H1 (cell line): ENCODE data around the gene PRAME. TPM values are rescaled to one million over a fixed set of nuclear protein-coding genes. Genes with fewer than 3 reads are reported as not detected.

Source experiments
- CTCF ChIA-PET: fragments of 300-600 bp; sonication (Branson Sonifier 250); formaldehyde crosslinking; loops from one replicate; lab custom pipeline; 2021; ENCODE audit not compliant: partially characterized antibody; lab: Charles Lee
- POLR2A ChIA-PET: fragments of 300-600 bp; sonication (Branson Sonifier 250); formaldehyde crosslinking; loops from one replicate; lab custom pipeline; 2021; ENCODE audit warnings: inconsistent platforms; ENCODE audit not compliant: partially characterized antibody; lab: Charles Lee
- DNase-seq, 2 experiments: peaks; one replicate each; pipeline versions ENCODE4 v3.0.0 to v3.0.0-alpha.2; 2010 to 2022; ENCODE audit warnings: low spot score in 2 of 2, low read depth in 1 of 2, mixed read lengths in 1 of 2
- FAIRE-seq: peaks from 2 replicates; lab custom pipeline; 2011; peaks lifted over from hg19 to GRCh38; lab: Jason Lieb, UNC
- H2AFZ ChIP-seq: 2 replicates; pipeline ENCODE4 v1.8.1; 2012; ENCODE audit warnings: low read length, inconsistent platforms
- H2AK5ac ChIP-seq: 2 replicates; pipeline ENCODE4 v1.6.1; 2013; ENCODE audit warnings: low read depth, low read length
- H2BK120ac ChIP-seq: replicated peaks from 2 replicates; pipeline ENCODE3; 2013; ENCODE audit warnings: low read depth, low read length, inconsistent platforms
- H2BK12ac ChIP-seq: 2 replicates; pipeline ENCODE4 v1.6.1; 2013; ENCODE audit warnings: low read depth, low read length
- H2BK15ac ChIP-seq: 2 replicates; pipeline ENCODE4 v1.6.1; 2013; ENCODE audit warnings: low read length
- H2BK20ac ChIP-seq: 2 replicates; pipeline ENCODE4 v1.6.1; 2013; ENCODE audit warnings: low read length
- H2BK5ac ChIP-seq: 2 replicates; pipeline ENCODE4 v1.6.1; 2013; ENCODE audit warnings: low read depth, low read length
- H3K14ac ChIP-seq: 2 replicates; pipeline ENCODE4 v1.6.1; 2013; ENCODE audit warnings: inconsistent platforms; ENCODE audit not compliant: insufficient read length
- H3K18ac ChIP-seq: 2 replicates; pipeline ENCODE4 v1.6.1; 2013; ENCODE audit warnings: low read length; ENCODE audit errors: extremely low read depth
- H3K23ac ChIP-seq: 2 replicates; pipeline ENCODE4 v1.6.1; 2013; ENCODE audit warnings: inconsistent platforms; ENCODE audit not compliant: insufficient read length
- H3K23me2 ChIP-seq: 2 replicates; pipeline ENCODE4 v1.6.1; 2013; ENCODE audit warnings: low read depth, low read length
- H3K27ac ChIP-seq: 2 replicates; pipeline ENCODE4 v1.6.1; 2011; ENCODE audit warnings: low read depth, low read length, inconsistent platforms
- H3K27me3 ChIP-seq, 4 experiments: replicated peaks in 1 of 4; 1 replicate in 1 of 4; 2 replicates in 3 of 4; pipeline versions ENCODE4 v1.6.1 to v1.8.1; 2011 to 2013; ENCODE audit warnings: low read length in 3 of 4, mild to moderate bottlenecking in 3 of 4, inconsistent platforms in 2 of 4, mixed read lengths in 2 of 4, moderate library complexity in 1 of 4; ENCODE audit not compliant: control insufficient read depth in 3 of 4, insufficient read depth in 3 of 4; ENCODE audit errors: extremely low read depth in 1 of 4
- H3K36me3 ChIP-seq, 4 experiments: 2 replicates each; pipeline versions ENCODE4 v1.6.1 to v1.8.1; 2011 to 2013; ENCODE audit warnings: mild to moderate bottlenecking in 4 of 4, low read length in 3 of 4, moderate library complexity in 2 of 4, control low read depth in 1 of 4, inconsistent platforms in 1 of 4; ENCODE audit not compliant: insufficient read depth in 4 of 4, control insufficient read depth in 2 of 4
- H3K4ac ChIP-seq: replicated peaks from 2 replicates; pipeline ENCODE3; 2013; ENCODE audit warnings: low read length, low read depth, mixed read lengths, inconsistent platforms; ENCODE audit not compliant: insufficient read length
- H3K4me1 ChIP-seq, 4 experiments: replicated peaks in 1 of 4; 1 replicate in 1 of 4; 2 replicates in 3 of 4; pipeline versions ENCODE4 v1.6.1 to v1.8.1; 2011 to 2013; ENCODE audit warnings: low read length in 3 of 4, inconsistent platforms in 2 of 4, mixed read lengths in 1 of 4; ENCODE audit not compliant: insufficient read depth in 4 of 4, control insufficient read depth in 3 of 4
- H3K4me2 ChIP-seq, 2 experiments: 2 replicates each; pipeline versions ENCODE4 v1.6.1 to v1.8.1; 2011 to 2013; ENCODE audit warnings: low read depth in 2 of 2, low read length in 2 of 2, control low read depth in 1 of 2, inconsistent platforms in 1 of 2, mild to moderate bottlenecking in 1 of 2; ENCODE audit not compliant: insufficient read depth in 1 of 2
- H3K4me3 ChIP-seq, 4 experiments: fragments of 200-600, 300-600 bp in 1 of 4; sonication (generic), shearing (Covaris generic), sonication (Bioruptor Twin) in 1 of 4; 2 replicates each; pipeline versions ENCODE4 v1.5.1 to v1.8.1; 2011 to 2016; ENCODE audit warnings: low read length in 4 of 4, low read depth in 3 of 4, control low read depth in 2 of 4, inconsistent platforms in 2 of 4, mild to moderate bottlenecking in 2 of 4, mixed read lengths in 1 of 4, moderate library complexity in 1 of 4; ENCODE audit not compliant: insufficient read depth in 2 of 4; ENCODE audit errors: extremely low read depth in 1 of 4
- H3K56ac ChIP-seq: replicated peaks from 2 replicates; pipeline ENCODE3; 2013; ENCODE audit warnings: low read depth, mild to moderate bottlenecking, mixed read lengths, low read length, inconsistent platforms; ENCODE audit not compliant: insufficient read length
- H3K79me1 ChIP-seq: 2 replicates; pipeline ENCODE4 v1.6.1; 2013; ENCODE audit warnings: low read depth, low read length, control low read depth
- H3K79me2 ChIP-seq, 2 experiments: 2 replicates each; pipeline versions ENCODE4 v1.6.1 to v1.8.1; 2012 to 2013; ENCODE audit warnings: low read length in 2 of 2, mild to moderate bottlenecking in 2 of 2, inconsistent platforms in 1 of 2; ENCODE audit not compliant: insufficient read depth in 2 of 2, control insufficient read depth in 1 of 2
- H3K9ac ChIP-seq, 4 experiments: replicated peaks in 1 of 4; 1 replicate in 1 of 4; 2 replicates in 3 of 4; pipeline versions ENCODE4 v1.6.1 to v1.8.1; 2011 to 2013; ENCODE audit warnings: low read depth in 3 of 4, low read length in 3 of 4, control low read depth in 2 of 4, mild to moderate bottlenecking in 2 of 4, moderate library complexity in 2 of 4, inconsistent platforms in 1 of 4; ENCODE audit errors: extremely low read depth in 1 of 4
- H3K9me3 ChIP-seq, 2 experiments: 2 replicates each; pipeline versions ENCODE4 v1.6.1 to v1.8.1; 2012 to 2013; ENCODE audit warnings: mild to moderate bottlenecking in 2 of 2, moderate library complexity in 2 of 2, control low read depth in 1 of 2, inconsistent platforms in 1 of 2, low read depth in 1 of 2, low read length in 1 of 2, mixed read lengths in 1 of 2; ENCODE audit not compliant: insufficient read depth in 2 of 2
- H4K20me1 ChIP-seq, 2 experiments: replicated peaks in 1 of 2; 2 replicates each; pipeline versions ENCODE3 to v1.8.1; 2011 to 2013; ENCODE audit warnings: inconsistent platforms in 2 of 2, low read length in 2 of 2, mild to moderate bottlenecking in 1 of 2; ENCODE audit not compliant: insufficient read depth in 2 of 2, control insufficient read depth in 1 of 2
- H4K5ac ChIP-seq: 2 replicates; pipeline ENCODE4 v1.6.1; 2013; ENCODE audit warnings: low read length, low read depth, mixed read lengths, inconsistent platforms; ENCODE audit not compliant: insufficient read length
- H4K8ac ChIP-seq: 2 replicates; pipeline ENCODE4 v1.8.0; 2013; ENCODE audit warnings: mild to moderate bottlenecking, moderate library complexity, low read length, inconsistent platforms; ENCODE audit not compliant: insufficient read depth; ENCODE audit errors: extremely low read depth
- H4K91ac ChIP-seq: replicated peaks from 2 replicates; pipeline ENCODE3; 2013; ENCODE audit warnings: low read length, mixed read lengths, inconsistent platforms; ENCODE audit not compliant: insufficient read length
- CEBPB ChIP-seq: IDR thresholded peaks from 2 replicates; pipeline ENCODE4 v1.6.1; 2012; ENCODE audit warnings: low read depth, low read length
- KDM5A ChIP-seq: fragments of 200-600 bp; IDR thresholded peaks from 2 replicates; pipeline ENCODE4 v1.7.1; 2012; ENCODE audit warnings: mild to moderate bottlenecking, low read length, inconsistent platforms, mixed read lengths
- WGBS, 2 experiments: shearing (Covaris generic) in 1 of 2; methylation state at CpG; one replicate each; pipeline versions ENCODE4 v1.1.6 to v1.1.7; 2013 to 2015; ENCODE audit warnings: low lambda C conversion rate in 2 of 2, mixed read lengths in 2 of 2, inconsistent platforms in 1 of 2, low coverage in 1 of 2, missing lambda C conversion rate in 1 of 2; ENCODE audit not compliant: insufficient replicate concordance in 2 of 2, insufficient coverage in 1 of 2, insufficient read length in 1 of 2; ENCODE audit errors: extremely low coverage in 1 of 2, missing lambda C conversion rate in 1 of 2; 5-methylcytosine and 5-hydroxymethylcytosine counted together
- polyA plus RNA-seq, 7 experiments: library from polyadenylated mRNA; depleted of rRNA in 3 of 7; stranded (reverse) in 5 of 7; unstranded in 2 of 7; fragments of >200 nt in 5 of 7; fragments of 200-250 nt in 2 of 7; gene quantifications; 1 replicate in 5 of 7; 2 replicates in 1 of 7; 4 replicates in 1 of 7; pipeline versions ENCODE4 v1.2.1 to v1.2.3, GENCODE V29; 2011 to 2013; ENCODE audit warnings: missing spikeins in 2 of 7, mixed read lengths in 2 of 7
- total RNA-seq: library from RNA; stranded (reverse); fragmentation: NEBNext Ultra II Directional; extraction: Animal tissue kit (Norgen Biotek cat#: 25700); gene quantifications from 2 replicates; pipeline ENCODE4 v1.2.1, GENCODE V29; 2021

PRAME gene
- total and polyA plus RNA-seq, 2 of the 8 experiments (the other 6 are each of a cell fraction or from before 2014, with no cell fraction given): 0.15 to 1.1 TPM

GRCh38 chr22:22593250-22593649 lies 34.2 kb upstream of the PRAME start:
- H2BK5ac ChIP-seq: no peak overlapping the region
- H2BK15ac ChIP-seq: no peak overlapping the region
- H2BK20ac ChIP-seq: no peak overlapping the region
- no peak overlapping the region for H2BK12ac ChIP-seq
- no peaks in the 10 kb centered on the region for H3K79me1 ChIP-seq
- no peak overlapping the region for H2BK120ac ChIP-seq
- no peak overlapping the region for H4K5ac ChIP-seq
- H3K36me3 ChIP-seq: no peaks in the 10 kb centered on the region
- H3K9ac ChIP-seq: no peak overlapping the region
- H3K27ac ChIP-seq: no peak overlapping the region
- no peak for FAIRE-seq
- H3K23ac ChIP-seq: no peak overlapping the region
- H3K79me2 ChIP-seq: no peaks in the 10 kb centered on the region
- H3K23me2 ChIP-seq: no peaks in the 10 kb centered on the region; the same call in 1 of the 2 replicates
- H2AK5ac ChIP-seq: no peak overlapping the region
- no peak overlapping the region for H3K4me2 ChIP-seq
- H3K9me3 ChIP-seq: peaks cover 21 to 60% of the 10 kb centered on the region in 2 experiments
- H4K91ac ChIP-seq: no peak overlapping the region
- no peak overlapping the region for H3K56ac ChIP-seq
- TF ChIP-seq KDM5A: no peak
- no peak for TF ChIP-seq CEBPB
- TF ChIP-seq, all 59 proteins: peak for 0
- Histone ChIP-seq H3K4me3 (no peak overlapping the region), H3K27me3 (peaks cover 19 to 52% (median 39%) of the 10 kb centered on the region in 4 experiments), H4K20me1 (no peaks in the 10 kb centered on the region), H3K18ac (no peak overlapping the region), H2AFZ (no peak overlapping the region), H3K4me1 (no peaks in the 10 kb centered on the region), H3K14ac (no peak overlapping the region), H3K4ac (no peak overlapping the region), H4K8ac (no peak overlapping the region)
- ChIA-PET POLR2A (no interaction called here), CTCF (interaction anchor here (0.7 to 0.8 kb wide), 2 partner anchors 12 to 167 kb away, joined by 3 to 4 read pairs; no protein-coding TSS in a partner anchor)
- WGBS, 2 experiments: 73% methylated on average over 2 of the region's 2 CpGs; no CpG with 5 or more reads in 1 of the 2 experiments
- DNase-seq: no peak
